GM23248 (cell line): ENCODE measurements around the gene SMARCA4. TPM values are rescaled to one million over a fixed set of nuclear protein-coding genes. Genes with fewer than 3 reads are reported as not detected.

Experiments used
- DNase-seq: peaks from one replicate; pipeline ENCODE4 v3.0.0-alpha.2; 2015
- H2AFZ ChIP-seq: fragments of 200-600 bp; sonication (generic); 2 replicates; pipeline ENCODE4 v1.6.1; 2016; ENCODE audit warnings: antibody characterized with exemption
- H3F3A ChIP-seq: fragments of 200-600 bp; sonication (generic); 2 replicates; pipeline ENCODE4 v1.6.1; 2016; ENCODE audit warnings: mild to moderate bottlenecking, antibody characterized with exemption, mixed run types; ENCODE audit not compliant: insufficient read depth
- H3K27ac ChIP-seq: fragments of 200-600 bp; sonication (generic); 2 replicates; pipeline ENCODE4 v1.5.1; 2016; ENCODE audit warnings: mild to moderate bottlenecking
- H3K27me3 ChIP-seq: fragments of 200-600 bp; sonication (generic); replicated peaks from 2 replicates; pipeline ENCODE4 v1.6.1; 2016; ENCODE audit warnings: mild to moderate bottlenecking; ENCODE audit not compliant: insufficient read depth
- H3K36me3 ChIP-seq: fragments of 200-600 bp; sonication (generic); 2 replicates; pipeline ENCODE4 v1.6.1; 2016; ENCODE audit warnings: low read depth, mild to moderate bottlenecking
- H3K4me1 ChIP-seq: fragments of 200-600 bp; sonication (generic); 2 replicates; pipeline ENCODE4 v1.6.1; 2016; ENCODE audit warnings: mild to moderate bottlenecking; ENCODE audit not compliant: insufficient read depth
- H3K4me2 ChIP-seq: fragments of 200-600 bp; sonication (generic); one replicate; pipeline ENCODE4 v1.6.1; 2016; ENCODE audit warnings: mild to moderate bottlenecking; ENCODE audit not compliant: unreplicated experiment
- H3K4me3 ChIP-seq: fragments of 200-600 bp; sonication (generic); 2 replicates; pipeline ENCODE4 v1.5.1; 2016; ENCODE audit warnings: mild to moderate bottlenecking
- H3K79me2 ChIP-seq: fragments of 200-600 bp; sonication (generic); 2 replicates; pipeline ENCODE4 v1.6.1; 2016; ENCODE audit warnings: mild to moderate bottlenecking; ENCODE audit not compliant: insufficient read depth
- H3K9ac ChIP-seq: fragments of 200-600 bp; sonication (generic); 2 replicates; pipeline ENCODE4 v1.6.1; 2016; ENCODE audit warnings: mild to moderate bottlenecking
- H3K9me2 ChIP-seq: fragments of 200-600 bp; sonication (generic); 2 replicates; pipeline ENCODE4 v1.6.1; 2016; ENCODE audit warnings: mixed run types, mild to moderate bottlenecking, moderate library complexity; ENCODE audit not compliant: insufficient read depth
- H3K9me3 ChIP-seq: fragments of 200-600 bp; sonication (generic); one replicate; pipeline ENCODE4 v1.6.1; 2017; ENCODE audit warnings: low read depth
- H4K20me1 ChIP-seq: fragments of 200-600 bp; sonication (generic); 2 replicates; pipeline ENCODE4 v1.6.0; 2016; ENCODE audit not compliant: insufficient read depth
- EZH2 ChIP-seq: fragments of 200-600 bp; sonication (generic); IDR thresholded peaks from 2 replicates; pipeline ENCODE4 v1.6.1; 2018; ENCODE audit warnings: antibody characterized with exemption, mild to moderate bottlenecking; ENCODE audit not compliant: insufficient read depth, poor library complexity, severe bottlenecking
- EZH2phosphoT487 ChIP-seq: fragments of 200-600 bp; sonication (generic); IDR thresholded peaks from 2 replicates; pipeline ENCODE4 v1.6.1; 2018; ENCODE audit warnings: antibody characterized with exemption, moderate library complexity, mild to moderate bottlenecking, low read depth; ENCODE audit not compliant: insufficient read depth
- WGBS, 2 experiments: methylation state at CpG; one replicate each; pipeline ENCODE4 v1.1.6; 2015 to 2017; ENCODE audit warnings: low lambda C conversion rate in 2 of 2, low coverage in 1 of 2; ENCODE audit errors: missing lambda C conversion rate in 2 of 2; 5-methylcytosine and 5-hydroxymethylcytosine counted together
- in situ Hi-C: fragments of 300-500 bp; cut with MboI; formaldehyde crosslinking; loops from 2 replicates; pipeline ENCODE4 v1.15.0; 2020
- polyA plus RNA-seq: library from polyadenylated mRNA; unstranded; fragments of >200 nt; fragmentation: Nextera tagmentation; extraction: Ambion mirVana; gene quantifications from 2 replicates; pipeline ENCODE4 v1.2.1, GENCODE V29; 2016
- total RNA-seq: library from RNA; depleted of rRNA; stranded (reverse); fragments of >200 nt; shearing (Covaris generic); gene quantifications from 2 replicates; pipeline ENCODE4 v1.2.3, GENCODE V29; 2014

SMARCA4 gene
- total and polyA plus RNA-seq, 2 experiments from 2014 or later, result 37.1 to 44.0 TPM

- in situ Hi-C loops, result no loop called here
- no peak for DNase-seq
- WGBS, 2 experiments, result 94 to 95% methylated on average over 27 to 31 of the region's 32 CpGs
- Histone ChIP-seq H3K79me2 (peaks cover 72% of the 10 kb centered on the region), H3F3A (no peaks in the 10 kb centered on the region), H3K27me3 (no peaks in the 10 kb centered on the region), H3K9me2 (no peaks in the 10 kb centered on the region), H3K4me1 (no peaks in the 10 kb centered on the region), H3K9ac (no peak overlapping the region), H3K4me3 (no peak overlapping the region), H2AFZ (no peak overlapping the region), H3K9me3 (no peaks in the 10 kb centered on the region), H3K4me2 (no peak overlapping the region), H3K36me3 (peaks cover 18% of the 10 kb centered on the region; the same call in 1 of the 2 replicates), H3K27ac (no peak overlapping the region), H4K20me1 (no peaks in the 10 kb centered on the region)
- TF ChIP-seq EZH2phosphoT487 (no peak), EZH2 (no peak)
Observed at GRCh38 chr19:10986301-10987127, 25.7 kb downstream of the SMARCA4 start.

- no peaks in the 10 kb centered on the region for H3K9me3 ChIP-seq
- no peak overlapping the region for H3K4me2 ChIP-seq
- H3K4me1 ChIP-seq, result no peaks in the 10 kb centered on the region
- no peak overlapping the region for H3K9ac ChIP-seq
- TF ChIP-seq EZH2 (no peak), EZH2phosphoT487 (no peak)
- H3K36me3 ChIP-seq, result peaks cover 18% of the 10 kb centered on the region; the same call in 1 of the 2 replicates
- no peaks in the 10 kb centered on the region for H3K27me3 ChIP-seq
- H2AFZ ChIP-seq, result no peak overlapping the region
- no peak for DNase-seq
- no peaks in the 10 kb centered on the region for H3K9me2 ChIP-seq
- WGBS, 2 experiments, result 94 to 95% methylated on average over 13 to 30 of the region's 32 CpGs
- H3F3A ChIP-seq, result no peaks in the 10 kb centered on the region
- in situ Hi-C loops, result no loop called here
- no peak overlapping the region for H3K4me3 ChIP-seq
- no peak overlapping the region for H3K27ac ChIP-seq
- H4K20me1 ChIP-seq, result no peaks in the 10 kb centered on the region
- peaks cover 60% of the 10 kb centered on the region for H3K79me2 ChIP-seq
Observed at GRCh38 chr19:10987571-10988297, 26.9 kb downstream of the SMARCA4 start.

- in situ Hi-C loops, result no loop called here
- H4K20me1 ChIP-seq, result no peaks in the 10 kb centered on the region
- H3F3A ChIP-seq, result no peaks in the 10 kb centered on the region
- H3K27me3 ChIP-seq, result no peaks in the 10 kb centered on the region
- no peak overlapping the region for H2AFZ ChIP-seq
- DNase-seq, result no peak
- TF ChIP-seq EZH2phosphoT487 (no peak), EZH2 (no peak)
- H3K9me2 ChIP-seq, result no peaks in the 10 kb centered on the region
- 87 to 98% methylated on average over 2 of the region's 2 CpGs for WGBS, 2 experiments
- no peak overlapping the region for H3K4me2 ChIP-seq
- no peak overlapping the region for H3K27ac ChIP-seq
- H3K79me2 ChIP-seq, result peaks cover 54% of the 10 kb centered on the region
- no peaks in the 10 kb centered on the region for H3K4me1 ChIP-seq
- peaks cover 18% of the 10 kb centered on the region; the same call in 1 of the 2 replicates for H3K36me3 ChIP-seq
- H3K4me3 ChIP-seq, result no peak overlapping the region
- no peaks in the 10 kb centered on the region for H3K9me3 ChIP-seq
- no peak overlapping the region for H3K9ac ChIP-seq
Observed at GRCh38 chr19:10988380-10988779, 27.6 kb downstream of the SMARCA4 start.

- TF ChIP-seq EZH2phosphoT487 (no peak), EZH2 (no peak)
- Histone ChIP-seq H3K9me3 (no peaks in the 10 kb centered on the region), H3K4me3 (no peak overlapping the region), H3K4me2 (no peak overlapping the region), H3K9ac (no peak overlapping the region), H3K27ac (no peak overlapping the region), H3K36me3 (peaks cover 18% of the 10 kb centered on the region; the same call in 1 of the 2 replicates), H3K9me2 (no peaks in the 10 kb centered on the region), H3K79me2 (peaks cover 48% of the 10 kb centered on the region), H4K20me1 (no peaks in the 10 kb centered on the region), H3K4me1 (no peaks in the 10 kb centered on the region), H2AFZ (no peak overlapping the region), H3F3A (no peaks in the 10 kb centered on the region), H3K27me3 (no peaks in the 10 kb centered on the region)
- in situ Hi-C loops, result no loop called here
- 96% methylated on average over 12 of the region's 12 CpGs for WGBS, 2 experiments
- DNase-seq, result no peak
Observed at GRCh38 chr19:10988921-10989320, 28.1 kb downstream of the SMARCA4 start.
